Neural progenitor cell (in vitro differentiated cells): ENCODE measurements around the gene KSR1. TPM values are rescaled to one million over a fixed set of nuclear protein-coding genes. Genes with fewer than 3 reads are reported as not detected.

ENCODE experiments used
- DNase-seq: peaks from one replicate; pipeline ENCODE4 v3.0.0-alpha.2; 2016; ENCODE audit warnings: low spot score
- H2AFZ ChIP-seq: fragments of 200-600 bp; sonication (generic); replicated peaks from 2 replicates; pipeline ENCODE4 v1.6.1; 2016; ENCODE audit warnings: antibody characterized with exemption
- H3F3A ChIP-seq: fragments of 200-600 bp; sonication (generic); 2 replicates; pipeline ENCODE4 v1.6.1; 2016; ENCODE audit warnings: antibody characterized with exemption, low read depth
- H3K27ac ChIP-seq: fragments of 200-600 bp; sonication (generic); 2 replicates; pipeline ENCODE4 v1.5.1; 2016; ENCODE audit warnings: mild to moderate bottlenecking
- H3K27me3 ChIP-seq: fragments of 200-600 bp; sonication (generic); 2 replicates; pipeline ENCODE4 v1.6.1; 2016; ENCODE audit warnings: mild to moderate bottlenecking, moderate library complexity
- H3K36me3 ChIP-seq: fragments of 200-600 bp; sonication (generic); 2 replicates; pipeline ENCODE4 v1.5.1; 2016
- H3K4me1 ChIP-seq: fragments of 200-600 bp; sonication (generic); 2 replicates; pipeline ENCODE4 v1.6.1; 2016; ENCODE audit warnings: mixed run types
- H3K4me2 ChIP-seq: fragments of 200-600 bp; sonication (generic); 2 replicates; pipeline ENCODE4 v1.6.1; 2016
- H3K4me3 ChIP-seq: fragments of 200-600 bp; sonication (generic); 2 replicates; pipeline ENCODE4 v1.5.1; 2016
- H3K79me2 ChIP-seq: fragments of 200-600 bp; sonication (generic); 2 replicates; pipeline ENCODE4 v1.6.1; 2016; ENCODE audit warnings: low read depth
- H3K9ac ChIP-seq: fragments of 200-600 bp; sonication (generic); 2 replicates; pipeline ENCODE4 v1.6.1; 2016
- H3K9me3 ChIP-seq: fragments of 200-600 bp; sonication (generic); 2 replicates; pipeline ENCODE4 v1.5.1; 2016; ENCODE audit warnings: low read depth
- H4K20me1 ChIP-seq: fragments of 200-600 bp; sonication (generic); 2 replicates; pipeline ENCODE4 v1.6.1; 2016; ENCODE audit warnings: low read depth
- H3K27ac Mint-ChIP-seq: 3 replicates; pipeline ENCODE4 v1.8.0; 2021; ENCODE audit warnings: mixed read lengths
- H3K27me3 Mint-ChIP-seq: 2 replicates; pipeline ENCODE4 v1.8.0; 2022; ENCODE audit warnings: low read depth, mild to moderate bottlenecking, inconsistent platforms, moderate library complexity, mixed read lengths; ENCODE audit not compliant: insufficient read depth
- H3K36me3 Mint-ChIP-seq: 3 replicates; pipeline ENCODE4 v1.8.0; 2021; ENCODE audit warnings: mixed read lengths
- H3K4me1 Mint-ChIP-seq: 3 replicates; pipeline ENCODE4 v1.8.0; 2021; ENCODE audit warnings: mixed read lengths
- H3K4me3 Mint-ChIP-seq: 3 replicates; pipeline ENCODE4 v1.8.0; 2021; ENCODE audit warnings: mild to moderate bottlenecking, moderate library complexity, mixed read lengths
- H3K9me3 Mint-ChIP-seq: 3 replicates; pipeline ENCODE4 v1.8.0; 2020; ENCODE audit warnings: mixed read lengths
- CTCF ChIP-seq: fragments of 200-600 bp; sonication (generic); IDR thresholded peaks from 2 replicates; pipeline ENCODE4 v1.5.1; 2017; ENCODE audit warnings: antibody characterized with exemption, mild to moderate bottlenecking
- EZH2 ChIP-seq: fragments of 200-600 bp; sonication (generic); IDR thresholded peaks from 2 replicates; pipeline ENCODE4 v1.6.1; 2017; ENCODE audit warnings: antibody characterized with exemption, mild to moderate bottlenecking, moderate library complexity
- EZH2phosphoT487 ChIP-seq: fragments of 200-600 bp; sonication (generic); IDR thresholded peaks from 2 replicates; pipeline ENCODE4 v1.6.1; 2017; ENCODE audit warnings: antibody characterized with exemption
- total RNA-seq: library from RNA; depleted of rRNA; stranded (reverse); fragments of >200 nt; gene quantifications from 2 replicates; pipeline ENCODE4 v1.2.3, GENCODE V29; 2015; ENCODE audit warnings: low replicate concordance

Gene KSR1
- total RNA-seq, 1 donor from 2014 or later: 16.4 TPM

GRCh38 chr17:27600471-27600870 lies 144.2 kb downstream of the KSR1 start:
- H3K27me3 Mint-ChIP-seq: peaks cover 2% of the 10 kb centered on the region
- Histone ChIP-seq H3K27ac (no peak overlapping the region), H3F3A (no peaks in the 10 kb centered on the region), H3K9me3 (no peaks in the 10 kb centered on the region), H3K27me3 (no peaks in the 10 kb centered on the region), H3K4me3 (no peak overlapping the region), H2AFZ (no peak overlapping the region), H3K9ac (no peak overlapping the region), H4K20me1 (no peaks in the 10 kb centered on the region), H3K4me2 (no peak overlapping the region), H3K36me3 (no peaks in the 10 kb centered on the region), H3K4me1 (no peaks in the 10 kb centered on the region), H3K79me2 (no peaks in the 10 kb centered on the region)
- H3K9me3 Mint-ChIP-seq: no peaks in the 10 kb centered on the region
- H3K27ac Mint-ChIP-seq: no peak overlapping the region
- no peak overlapping the region for H3K4me3 Mint-ChIP-seq
- peaks cover 8% of the 10 kb centered on the region for H3K4me1 Mint-ChIP-seq
- no peaks in the 10 kb centered on the region for H3K36me3 Mint-ChIP-seq
- no peak for DNase-seq
- TF ChIP-seq EZH2 (no peak), EZH2phosphoT487 (no peak), CTCF (no peak)

DNA sequence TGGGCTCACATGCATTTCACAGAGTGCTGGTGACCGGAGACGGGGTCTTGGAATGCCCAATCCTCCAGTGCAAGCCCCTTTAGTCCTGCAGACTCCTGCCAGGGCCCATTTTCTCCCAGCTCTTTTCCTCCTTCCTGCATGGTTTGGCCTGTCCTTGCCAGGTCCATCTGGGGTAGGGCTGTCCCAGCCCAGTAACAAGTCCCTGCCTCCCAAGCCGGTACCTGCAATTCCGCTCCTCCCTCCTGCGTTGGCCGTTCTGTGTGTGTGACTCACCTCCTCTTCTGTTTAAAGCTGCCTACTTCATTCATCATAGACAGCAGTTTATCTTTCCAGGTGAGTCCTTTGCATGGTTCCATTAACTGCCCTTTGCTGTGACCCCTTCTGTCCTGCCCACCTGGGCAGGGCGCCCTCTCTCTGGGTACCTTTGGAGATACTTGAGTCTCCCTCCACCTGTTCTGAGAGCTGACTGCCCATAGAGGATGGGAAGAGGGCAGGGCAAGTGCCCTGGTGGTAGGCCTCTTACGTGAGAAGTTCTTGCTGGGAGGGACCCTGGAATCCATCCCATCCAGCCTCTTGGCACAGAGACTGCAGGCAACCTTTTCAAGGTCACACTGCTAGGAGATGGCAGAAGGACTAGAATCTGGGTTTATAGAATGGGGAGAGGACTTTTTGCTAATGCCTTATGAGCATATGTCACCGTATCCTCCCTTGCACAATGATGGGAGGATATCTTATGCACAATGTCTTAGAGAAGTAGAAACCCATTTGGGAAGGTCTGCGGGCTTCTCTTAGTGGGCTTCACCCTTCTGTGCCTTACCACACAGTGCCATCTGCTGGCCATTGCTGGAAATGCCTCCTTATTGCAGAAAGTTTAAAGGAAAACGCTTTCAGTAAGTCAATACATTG lies 145.1 kb downstream of the KSR1 start:
- Mint-ChIP-seq H3K4me1 (peaks cover 8% of the 10 kb centered on the region), H3K27me3 (peaks cover 2% of the 10 kb centered on the region), H3K27ac (no peak overlapping the region), H3K4me3 (no peak overlapping the region), H3K9me3 (no peaks in the 10 kb centered on the region), H3K36me3 (peaks cover 1% of the 10 kb centered on the region)
- peak; percentile 83 for DNase-seq
- H3K9me3 ChIP-seq: no peaks in the 10 kb centered on the region
- no peak overlapping the region for H2AFZ ChIP-seq
- TF ChIP-seq CTCF (peak; percentile 97), EZH2phosphoT487 (no peak)
- no peak overlapping the region for H3K9ac ChIP-seq
- H3K27ac ChIP-seq: no peak overlapping the region
- no peak overlapping the region for H3K4me2 ChIP-seq
- H3K4me3 ChIP-seq: no peak overlapping the region
- no peaks in the 10 kb centered on the region for H3F3A ChIP-seq
- no peaks in the 10 kb centered on the region for H3K79me2 ChIP-seq
- H3K4me1 ChIP-seq: no peaks in the 10 kb centered on the region
- H3K36me3 ChIP-seq: no peaks in the 10 kb centered on the region
- H4K20me1 ChIP-seq: no peaks in the 10 kb centered on the region
- H3K27me3 ChIP-seq: no peaks in the 10 kb centered on the region

DNA sequence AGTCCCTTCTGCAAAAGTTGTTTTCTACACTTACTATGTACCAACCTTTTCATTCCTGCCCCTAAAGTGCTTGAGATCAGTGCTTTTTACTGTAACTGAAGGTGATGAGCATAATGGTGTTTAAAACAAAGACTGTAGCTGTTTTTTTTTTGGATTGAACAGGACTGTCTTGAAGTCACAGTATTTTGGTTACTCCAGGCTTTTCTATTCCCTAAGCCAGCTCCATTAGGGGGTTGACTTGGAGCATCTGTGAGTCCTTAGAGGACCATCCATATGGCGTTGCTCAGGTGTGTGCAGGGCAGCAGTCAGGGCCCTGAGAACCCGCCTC lies 145.7 kb downstream of the KSR1 start:
- no peak overlapping the region for H3K4me2 ChIP-seq
- H3K79me2 ChIP-seq: no peaks in the 10 kb centered on the region
- Mint-ChIP-seq H3K9me3 (no peaks in the 10 kb centered on the region), H3K27ac (no peak overlapping the region), H3K4me1 (peaks cover 8% of the 10 kb centered on the region), H3K4me3 (no peak overlapping the region), H3K27me3 (peaks cover 2% of the 10 kb centered on the region), H3K36me3 (peaks cover 4% of the 10 kb centered on the region)
- H3K27me3 ChIP-seq: no peaks in the 10 kb centered on the region
- TF ChIP-seq EZH2phosphoT487 (no peak), EZH2 (no peak), CTCF (no peak)
- no peak overlapping the region for H2AFZ ChIP-seq
- no peaks in the 10 kb centered on the region for H3K4me1 ChIP-seq
- no peak overlapping the region for H3K4me3 ChIP-seq
- H3K9me3 ChIP-seq: no peaks in the 10 kb centered on the region
- H4K20me1 ChIP-seq: no peaks in the 10 kb centered on the region
- no peak for DNase-seq
- no peak overlapping the region for H3K9ac ChIP-seq
- no peak overlapping the region for H3K27ac ChIP-seq
- H3F3A ChIP-seq: no peaks in the 10 kb centered on the region
- no peaks in the 10 kb centered on the region for H3K36me3 ChIP-seq
